Endometrium (tissue), 2 donors: Measurements from ENCODE around the gene C7orf33.
"Not testable (repeated sequence)": the region's sequence is repeated elsewhere in the genome, so short reads cannot be mapped to it uniquely, and the experiment has no call there.

ENCODE experiments used
- FAIRE-seq: peaks from 2 replicates; lab custom pipeline; 2012; peaks lifted over from hg19 to GRCh38; lab: Jason Lieb, UNC
- donor health status: control.
- donor health status: control.

The C7orf33 gene

DNA sequence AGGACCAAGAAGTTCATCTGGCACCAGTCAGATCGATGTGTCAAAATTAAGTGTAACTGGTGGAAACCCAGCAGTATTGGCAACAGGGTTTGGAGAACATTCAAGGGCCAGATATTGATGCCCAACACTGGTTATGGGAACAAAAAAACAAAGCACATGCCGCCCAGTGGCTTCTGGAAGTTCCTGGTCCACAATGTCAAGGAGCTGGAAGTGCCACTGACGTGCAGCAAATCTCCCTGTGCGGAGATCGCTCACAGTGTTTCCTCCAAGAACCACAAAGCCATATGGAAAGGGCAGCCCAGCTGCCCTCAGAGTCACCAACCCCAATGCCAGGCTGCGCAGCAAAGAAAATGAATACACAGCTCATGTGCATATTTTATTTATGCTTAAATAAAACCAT is 10.1 kb upstream of the C7orf33 start:
- no peak for FAIRE-seq

DNA sequence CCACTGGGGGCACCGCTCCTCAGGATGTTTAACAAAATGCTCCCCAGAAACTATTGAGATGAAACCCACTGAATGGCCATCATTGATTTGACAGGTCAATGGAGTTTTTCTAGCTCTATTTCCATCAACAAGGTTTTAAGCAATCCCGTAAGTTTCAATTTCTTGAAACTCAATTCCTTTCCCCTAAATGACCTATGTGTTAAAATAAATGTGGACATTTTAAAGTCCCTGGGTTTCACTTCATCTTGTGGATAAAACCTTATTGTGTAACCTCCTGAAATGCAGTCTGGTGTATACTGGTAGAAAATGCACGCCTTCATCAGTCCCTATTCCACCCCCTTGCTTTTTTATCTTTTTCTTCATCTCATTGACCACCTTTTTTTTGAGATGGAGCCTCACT is 8.9 kb upstream of the C7orf33 start:
- FAIRE-seq, result no peak

DNA sequence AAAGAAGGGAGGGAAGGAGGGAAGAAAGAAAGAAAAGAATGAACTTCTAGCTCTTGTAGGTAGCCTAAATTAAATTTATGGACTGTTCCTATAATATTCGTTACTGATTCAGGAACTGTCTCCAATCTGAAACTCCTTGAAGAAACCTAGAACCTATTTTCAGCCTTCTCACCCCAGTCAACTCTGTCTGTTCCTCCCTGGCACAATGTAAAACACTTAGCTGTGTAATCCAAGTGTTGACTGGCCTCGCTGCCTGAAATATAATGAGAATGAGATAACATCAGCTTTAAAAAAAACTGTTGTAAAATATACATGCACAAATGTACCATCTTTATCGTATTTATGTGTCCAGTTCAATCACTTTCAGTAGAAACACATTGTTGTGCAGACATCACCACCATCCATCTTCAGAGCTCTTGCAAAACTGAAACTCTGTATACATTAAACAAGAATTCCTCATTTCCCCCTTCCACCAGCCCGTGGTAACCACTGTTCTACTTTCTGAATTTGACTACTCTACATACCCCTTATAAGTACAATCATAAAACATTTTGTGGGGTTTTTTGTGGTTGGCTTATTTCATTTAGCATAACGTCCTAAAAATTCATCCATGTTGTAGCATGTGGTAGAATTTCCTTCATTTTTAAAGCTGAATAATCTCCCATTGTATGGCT is 6.3 kb upstream of the C7orf33 start:
- FAIRE-seq, result no peak

DNA sequence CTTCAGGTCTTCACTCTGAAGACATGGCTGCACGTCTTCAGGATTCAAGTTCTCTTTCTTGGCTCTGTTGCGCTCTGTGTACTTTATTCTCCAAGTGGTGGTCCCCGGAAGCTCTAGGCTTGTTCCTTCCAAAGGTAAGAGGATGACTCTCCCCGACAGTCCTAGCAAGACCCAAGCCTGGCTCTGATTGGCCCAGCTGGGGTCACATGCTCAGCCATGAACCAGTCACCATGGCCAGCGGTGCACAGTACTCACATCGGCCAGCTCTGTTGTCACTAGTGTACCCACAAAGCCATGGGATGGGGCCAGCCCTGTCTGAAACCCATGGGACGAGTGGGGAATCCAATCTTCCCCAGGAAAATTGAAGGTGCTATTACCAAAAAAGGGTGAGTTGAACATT is 5.2 kb upstream of the C7orf33 start:
- no peak for FAIRE-seq

DNA sequence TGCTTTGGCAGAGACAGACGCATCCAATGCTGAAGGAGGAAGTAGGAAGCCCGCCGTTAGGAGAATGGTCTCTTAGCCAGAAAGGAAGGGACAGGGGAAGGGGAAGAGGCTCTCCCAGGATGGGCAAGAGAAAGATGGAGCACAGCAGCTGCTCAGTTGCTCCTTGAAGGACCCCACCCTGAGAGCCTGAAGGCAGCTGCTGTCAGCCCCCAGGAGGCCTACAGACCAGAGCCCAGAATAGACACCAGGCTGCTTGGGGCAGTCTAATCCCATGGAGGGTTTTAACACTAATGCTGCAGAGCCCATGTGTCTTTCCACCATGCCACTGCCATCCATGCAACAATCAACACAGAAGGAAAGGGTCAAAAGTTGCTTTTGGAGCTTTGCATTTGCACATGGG is 3.5 kb upstream of the C7orf33 start:
- FAIRE-seq, result no peak

DNA sequence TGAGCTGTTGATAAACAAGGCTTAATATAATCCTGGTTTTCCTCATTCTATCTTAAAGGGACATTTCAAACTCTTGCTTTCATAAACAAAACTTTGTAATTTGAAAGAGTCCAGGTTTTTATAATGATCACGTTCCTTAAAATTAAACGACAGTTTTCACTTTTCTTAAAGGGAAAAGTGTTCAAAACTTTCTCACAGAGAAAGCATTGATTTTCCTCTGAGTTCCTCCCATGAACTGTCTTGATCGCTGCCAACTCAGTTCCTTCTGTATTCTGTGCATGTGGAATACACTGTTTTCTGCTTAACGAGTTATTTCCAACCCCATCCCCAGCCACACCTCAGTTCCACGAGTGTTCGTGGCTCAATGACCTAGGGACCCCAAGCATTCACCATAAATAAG is 2.4 kb upstream of the C7orf33 start:
- FAIRE-seq, result no peak

DNA sequence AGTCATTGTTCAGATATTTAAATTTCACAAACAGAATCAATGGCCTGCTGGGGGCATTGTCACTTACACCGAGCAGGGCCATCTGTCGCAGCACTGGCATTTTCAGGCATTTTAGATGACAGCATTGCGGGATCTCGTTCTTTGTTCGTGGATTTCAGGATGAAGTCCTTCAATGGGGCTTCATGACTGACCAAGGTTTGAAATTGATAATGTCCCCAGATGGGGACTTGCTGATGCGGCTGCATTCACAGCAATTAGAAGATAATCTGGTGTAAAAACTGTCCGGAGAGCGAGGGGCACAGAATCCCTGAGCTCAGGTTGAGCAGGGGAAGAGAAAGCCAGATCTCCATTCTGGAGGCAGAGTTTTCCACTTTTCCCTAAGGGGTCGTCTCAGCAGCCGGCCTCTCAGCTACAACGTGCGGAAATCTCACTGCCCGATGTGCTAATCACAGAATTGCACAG is 1.9 kb upstream of the C7orf33 start:
- no peak for FAIRE-seq

DNA sequence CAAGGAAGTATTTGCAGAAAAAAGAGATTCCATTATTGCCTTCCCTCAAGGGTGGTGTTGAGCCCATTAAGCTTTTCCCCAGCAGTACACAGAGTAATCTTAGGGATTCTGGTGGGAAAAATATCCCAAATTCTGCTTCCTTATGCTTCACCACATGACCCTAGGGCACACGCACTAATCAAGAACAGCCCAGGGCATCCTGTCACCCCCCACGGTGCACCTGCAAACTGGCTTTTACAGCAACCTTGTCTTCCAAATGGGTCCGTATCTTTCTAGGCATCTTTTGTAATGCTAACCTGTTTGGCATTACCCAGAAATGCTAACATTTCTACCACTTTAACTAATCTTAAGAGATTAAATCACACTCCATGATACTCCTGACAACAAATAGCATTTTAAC is 926 bp upstream of the C7orf33 start:
- no peak for FAIRE-seq

DNA sequence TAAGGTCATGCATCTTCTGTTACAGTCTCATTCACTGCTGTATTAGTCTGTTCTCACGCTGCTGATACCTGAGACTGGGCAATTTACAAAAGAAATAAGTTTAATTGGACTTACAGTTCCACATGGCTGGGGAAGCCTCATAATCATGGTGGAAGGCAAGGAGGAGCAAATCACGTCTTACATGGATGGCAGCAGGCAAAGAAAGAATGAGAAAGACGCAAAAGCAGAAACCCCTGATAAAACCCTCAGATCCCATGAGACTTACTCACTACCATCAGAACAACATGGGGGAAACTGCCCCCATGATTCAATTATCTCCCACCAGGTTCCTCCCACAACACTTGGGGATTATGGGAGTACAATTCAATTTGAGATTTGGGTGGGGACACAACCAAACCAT is 5.8 kb downstream of the C7orf33 start:
- FAIRE-seq, result not testable (repeated sequence)

DNA sequence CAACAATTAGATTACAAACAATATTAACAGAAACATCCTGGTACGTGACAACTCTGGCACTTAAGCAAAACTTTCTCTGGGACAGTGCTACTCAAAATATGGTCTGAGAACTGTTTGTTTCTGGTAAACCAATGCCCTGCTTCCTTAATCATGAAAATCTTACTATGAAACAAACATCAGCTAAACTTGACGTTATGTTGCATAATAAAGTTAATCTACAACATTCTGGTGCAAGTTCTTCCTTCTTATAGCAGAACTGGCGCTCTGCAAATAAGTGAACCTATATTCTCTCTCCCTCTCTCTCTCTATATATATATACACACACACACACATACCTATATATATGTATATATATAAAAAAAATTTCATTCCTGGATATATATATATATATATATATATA is 7.8 kb downstream of the C7orf33 start:
- FAIRE-seq, result no peak

DNA sequence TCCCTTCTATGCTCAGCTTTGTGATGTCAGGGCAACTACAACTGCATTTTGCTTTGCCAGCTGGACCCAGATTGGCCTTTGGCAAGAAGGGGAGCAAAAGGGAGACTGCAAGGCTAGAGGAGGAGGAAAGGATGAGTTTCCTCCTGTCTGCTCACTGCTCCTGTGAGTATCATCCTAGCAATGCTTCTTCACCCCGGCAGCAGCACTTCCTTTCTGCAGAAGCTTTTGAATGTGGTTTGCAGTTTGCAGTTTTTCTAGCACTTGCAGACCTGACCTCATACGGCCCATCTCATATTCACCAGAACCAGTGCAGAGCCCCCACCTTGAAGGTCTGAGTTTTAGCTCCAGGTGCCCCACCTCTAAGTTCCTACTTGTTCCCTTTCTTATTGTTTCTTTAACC is 14.8 kb downstream of the C7orf33 start:
- FAIRE-seq, result no peak

DNA sequence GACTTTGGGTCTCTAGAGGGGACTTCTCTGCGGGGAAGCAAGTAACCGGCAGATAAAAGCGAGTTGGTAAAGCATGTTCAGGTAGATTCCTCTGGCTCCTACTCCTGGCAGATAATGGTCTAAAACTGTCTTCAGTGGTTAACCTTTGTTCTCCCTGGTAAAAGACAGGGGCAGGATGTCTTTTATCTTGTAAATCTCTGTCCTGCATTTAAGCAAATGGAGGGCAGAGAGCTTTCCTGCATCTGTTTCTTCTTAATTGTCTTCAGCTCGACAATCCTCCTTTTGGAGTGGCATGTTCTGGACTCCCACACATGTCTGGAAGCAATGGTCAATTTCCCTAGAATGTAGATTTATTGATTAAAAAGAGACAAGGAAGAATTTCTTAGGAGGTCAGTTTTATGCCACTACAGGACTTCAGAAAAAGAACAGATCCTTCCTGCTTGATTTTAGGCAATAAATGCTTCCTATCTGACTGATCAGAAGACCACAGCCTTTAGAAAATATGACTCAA is 16.6 kb downstream of the C7orf33 start:
- no peak for FAIRE-seq

DNA sequence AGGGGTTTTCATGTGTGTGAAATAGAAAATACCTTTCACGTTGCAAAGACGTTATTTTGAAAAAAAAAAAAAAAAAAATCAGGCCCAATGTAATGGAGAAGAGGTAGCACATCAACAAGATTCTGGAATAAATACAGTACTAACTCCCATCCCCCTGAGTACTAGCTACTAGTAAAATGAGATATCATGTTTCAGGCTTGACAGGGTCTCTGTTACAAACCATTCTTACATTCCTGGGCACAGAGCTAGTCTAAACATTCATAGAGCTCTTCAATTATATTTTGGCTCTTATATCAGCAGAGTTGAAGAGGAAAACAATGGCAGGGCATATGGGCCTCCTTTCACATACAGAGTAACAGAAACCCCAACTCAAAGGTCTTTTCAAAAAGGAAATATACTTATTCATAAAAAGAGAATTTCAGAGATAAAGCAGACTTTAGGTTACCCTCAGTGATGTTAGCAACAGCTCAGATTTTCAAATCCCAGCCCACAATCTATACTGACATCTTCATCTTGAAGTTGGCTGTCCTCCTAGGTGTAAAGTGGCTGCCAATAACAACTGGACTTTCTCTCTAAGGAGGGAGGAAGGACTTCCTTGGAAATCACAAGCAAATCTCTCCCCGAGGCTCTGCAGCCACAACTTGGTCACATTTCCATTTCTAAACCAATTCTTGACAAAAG is 18.6 kb downstream of the C7orf33 start:
- FAIRE-seq, result no peak

DNA sequence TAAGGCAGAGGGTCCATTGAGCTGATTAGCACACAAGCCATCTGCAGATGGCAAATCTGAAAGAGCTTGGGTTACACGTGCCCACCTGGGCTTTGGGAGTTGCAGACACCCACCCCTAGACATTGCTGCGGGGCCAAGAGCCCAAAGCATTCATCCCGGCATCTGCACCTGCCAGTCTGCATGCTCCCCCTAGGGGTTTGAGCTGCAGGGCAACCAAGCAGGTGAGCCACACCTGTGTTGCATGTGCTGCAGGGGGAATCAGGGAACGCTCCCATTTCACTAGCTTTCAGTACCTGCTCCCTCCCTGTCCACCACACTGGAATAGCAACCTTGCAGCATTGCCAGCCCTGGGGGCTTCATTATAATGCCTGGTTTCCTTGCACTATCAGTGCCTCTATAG is 21.1 kb downstream of the C7orf33 start:
- FAIRE-seq, result no peak

DNA sequence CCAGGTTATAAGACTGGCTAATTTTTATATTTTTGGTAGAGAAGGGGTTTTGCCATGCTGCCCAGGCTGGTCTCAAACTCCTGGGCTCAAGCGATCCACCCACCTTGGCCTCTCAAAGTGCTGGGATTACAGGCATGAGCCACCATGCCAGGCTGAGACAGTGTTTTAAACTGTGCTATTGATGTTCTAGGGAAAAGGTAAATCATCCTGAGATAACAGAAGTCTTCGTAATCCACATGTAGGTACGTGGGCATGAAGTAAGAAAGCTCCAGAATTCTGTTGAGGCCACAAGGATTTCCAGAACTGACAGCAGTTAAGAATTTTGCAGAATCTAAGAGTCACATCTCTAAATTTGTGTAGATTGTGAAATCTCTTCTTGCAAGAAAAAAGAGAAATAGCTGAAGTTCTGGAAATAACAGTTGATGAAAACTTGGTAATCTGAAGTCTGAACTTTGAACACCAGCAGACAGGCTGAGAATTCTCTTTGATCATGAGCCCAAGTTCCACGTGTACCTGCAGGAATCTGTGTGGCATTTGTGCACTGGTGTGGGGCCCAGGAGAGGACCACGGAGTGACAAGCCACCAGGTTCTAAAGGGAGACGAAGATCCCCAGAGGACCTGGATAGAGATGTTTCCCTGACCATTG is 24.6 kb downstream of the C7orf33 start:
- FAIRE-seq, result no peak

DNA sequence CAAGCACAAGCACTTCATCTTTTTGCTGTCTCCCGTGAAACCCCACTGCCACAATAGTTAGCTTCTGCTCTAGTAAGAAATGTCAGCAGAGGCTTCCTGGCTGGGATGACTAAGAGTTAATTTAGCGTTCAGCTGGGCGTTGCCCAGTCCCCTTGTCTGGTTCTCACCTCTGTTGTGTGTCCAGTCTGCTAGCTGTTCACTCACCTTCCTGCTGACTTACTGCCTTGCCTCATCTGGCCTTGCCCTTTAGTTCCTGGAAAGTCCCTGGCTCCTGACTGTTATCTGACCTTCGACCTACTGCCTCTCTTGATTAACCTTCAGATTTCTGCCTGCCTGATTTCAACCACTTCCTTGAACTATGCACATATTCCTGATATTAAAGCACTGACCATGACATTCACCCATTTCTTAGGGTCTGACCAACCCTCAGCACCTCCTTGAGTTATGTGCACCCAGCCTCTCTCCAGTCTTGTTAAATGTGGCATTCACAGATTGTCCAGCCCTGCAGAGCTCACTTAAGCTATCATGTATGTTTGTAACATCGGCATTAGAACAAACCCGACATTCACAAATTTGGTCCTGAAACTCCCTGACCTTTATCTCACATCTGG is 30.3 kb downstream of the C7orf33 start:
- FAIRE-seq, result no peak

DNA sequence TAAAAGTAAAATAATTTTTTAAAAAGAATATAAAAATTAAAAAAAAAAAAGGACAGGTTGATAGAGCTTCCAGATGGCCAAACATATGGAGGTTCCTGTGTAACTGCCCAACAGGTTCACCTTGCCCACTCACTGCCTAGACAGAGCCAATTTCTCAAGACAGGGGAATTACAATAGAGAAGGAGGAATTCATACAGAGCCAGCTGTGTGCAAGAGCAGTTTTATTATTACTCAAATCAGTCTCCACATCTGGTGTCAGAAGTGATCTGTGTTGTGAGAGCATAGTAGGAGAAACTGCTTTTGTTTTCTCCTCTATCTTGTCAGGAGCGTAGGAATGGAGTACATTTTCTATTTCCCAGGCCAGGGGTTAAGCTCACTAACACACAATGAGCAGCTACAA is 31.0 kb downstream of the C7orf33 start:
- FAIRE-seq, result no peak

DNA sequence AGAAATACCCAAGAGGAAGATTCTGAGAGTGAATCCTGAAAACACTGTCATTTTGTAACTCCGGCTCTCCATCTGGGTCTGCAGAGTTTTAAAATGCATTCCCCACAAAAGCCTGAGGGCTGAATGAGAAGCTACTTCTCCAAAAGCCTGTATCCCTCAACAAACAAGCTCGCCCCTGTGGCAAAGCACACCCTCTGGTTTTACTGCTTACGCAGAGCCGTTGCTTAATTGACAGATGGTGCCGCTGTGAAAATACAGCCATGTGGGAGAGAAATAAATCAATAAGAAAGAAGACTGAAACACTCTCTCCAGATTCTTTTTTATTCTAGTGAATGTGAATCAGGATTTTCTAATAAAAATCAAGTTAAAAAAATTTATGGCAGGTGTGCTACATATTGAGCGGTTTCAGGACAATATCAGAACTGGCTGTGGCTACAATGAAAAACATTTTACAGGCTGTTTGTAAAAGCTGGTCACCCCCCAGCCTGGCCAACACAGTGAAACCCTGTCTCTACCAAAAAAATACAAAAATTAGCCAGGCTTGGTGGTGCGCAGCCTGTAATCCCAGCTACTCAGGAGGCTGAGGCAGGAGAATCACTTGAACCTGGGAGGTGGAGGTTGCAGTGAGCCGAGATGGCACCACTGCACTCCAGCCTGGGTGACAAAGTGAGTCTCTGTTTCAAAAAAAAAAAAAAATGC is 32.5 kb downstream of the C7orf33 start:
- no peak for FAIRE-seq

DNA sequence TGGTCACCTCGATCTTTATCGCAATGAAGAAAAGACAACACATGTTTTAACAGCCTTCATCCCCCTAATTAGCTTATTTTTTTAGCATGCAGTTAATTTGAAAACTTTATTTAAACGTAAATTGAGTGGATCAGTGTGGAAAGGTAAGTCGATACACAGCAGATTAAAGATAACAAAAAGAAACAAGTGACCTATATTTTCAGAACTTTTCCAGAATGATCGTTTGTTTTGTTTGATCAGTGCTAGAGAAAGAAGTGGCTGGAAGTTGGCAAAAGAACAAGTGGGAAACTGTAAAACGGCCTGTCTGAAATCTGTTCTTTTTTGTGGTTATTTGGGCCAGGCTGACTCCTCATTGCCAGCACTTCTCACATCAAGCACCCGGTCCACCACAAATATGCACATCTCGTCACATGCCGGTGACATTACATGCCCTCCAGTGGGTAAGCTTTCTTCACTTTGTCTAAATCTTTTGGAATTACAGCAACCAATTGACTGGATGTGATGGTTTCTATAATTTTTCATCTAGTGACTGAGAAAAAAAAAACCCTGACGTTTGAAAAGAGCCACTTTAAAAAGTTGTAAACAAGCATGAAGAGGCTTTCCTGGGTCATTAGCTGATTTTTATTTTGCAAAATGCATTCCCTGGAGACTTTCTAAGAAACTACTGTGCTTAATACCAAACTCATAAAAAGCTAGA is 33.2 kb downstream of the C7orf33 start:
- no peak for FAIRE-seq

DNA sequence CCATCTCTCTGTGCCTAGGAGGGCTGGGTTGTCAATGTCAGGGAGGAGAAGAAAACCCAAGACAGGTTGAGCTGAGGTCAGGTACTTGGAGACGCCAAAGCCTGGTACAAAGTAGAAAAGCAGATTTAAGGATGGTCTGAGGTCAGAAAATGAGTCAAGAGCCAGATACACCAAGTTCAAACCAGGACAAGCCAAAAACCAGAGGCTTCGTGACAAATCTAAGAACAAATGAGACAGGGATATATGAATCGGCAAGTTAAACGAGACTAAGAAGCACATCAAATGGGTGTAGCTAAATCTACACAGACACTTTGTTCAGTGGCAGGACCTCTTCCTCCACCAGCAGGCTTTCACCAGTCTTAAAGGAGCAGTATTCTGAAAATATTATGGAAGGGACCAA is 34.2 kb downstream of the C7orf33 start:
- FAIRE-seq, result no peak

DNA sequence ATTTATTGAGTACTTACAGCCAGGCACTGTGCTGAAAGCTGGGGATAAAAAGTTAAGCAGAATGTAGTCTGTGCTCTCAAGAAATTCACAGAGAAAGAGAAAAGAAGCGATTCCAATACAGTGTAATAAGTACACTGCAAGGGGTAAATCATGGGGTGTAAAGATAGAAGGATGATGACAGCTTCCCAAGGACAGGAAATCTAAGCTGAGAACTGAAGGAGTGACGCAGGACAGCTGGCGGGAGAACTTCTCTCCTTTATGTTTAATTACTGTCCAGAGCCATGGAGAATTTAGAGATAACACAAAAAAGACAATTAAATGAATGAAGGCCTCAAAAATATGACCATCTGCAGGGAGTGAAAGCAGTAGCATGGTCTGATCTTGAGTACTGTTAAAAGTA is 34.8 kb downstream of the C7orf33 start:
- FAIRE-seq, result no peak

DNA sequence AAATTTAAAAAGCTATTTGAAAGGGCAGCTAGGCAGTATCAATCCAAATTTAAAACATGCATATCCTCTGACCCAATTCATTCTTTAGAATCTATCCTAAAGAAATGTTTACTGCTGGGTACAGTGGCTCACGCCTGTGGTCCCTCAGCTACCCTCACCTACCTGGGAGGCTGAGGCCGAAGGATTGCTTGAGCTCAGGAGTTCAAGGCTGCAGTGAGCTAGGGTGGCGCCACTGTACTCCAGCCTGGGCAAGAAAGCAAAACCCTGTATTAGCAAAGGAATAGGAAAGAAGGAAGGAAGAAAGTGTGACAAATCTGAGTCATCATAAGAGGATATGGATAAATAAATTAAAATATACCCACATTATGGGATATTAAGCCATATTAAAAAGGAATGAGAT is 36.3 kb downstream of the C7orf33 start:
- no peak for FAIRE-seq
